DND-41 (cell line): Measurements from ENCODE around the gene GTF2F1.
A peak's percentile ranks its signal among the peaks of the same experiment; 100 is the strongest.

Experiments
- ATAC-seq: fragments of 200-7000 bp; cut with Tn5 transposase; 3 replicates; pipeline ENCODE4 v1.9.1; 2021; ENCODE audit warnings: low read depth; ENCODE audit not compliant: insufficient read depth
- DNase-seq: peaks from one replicate; pipeline ENCODE4 v3.0.0-alpha.2; 2020
- H2AFZ ChIP-seq: 2 replicates; pipeline ENCODE4 v1.6.0; 2012; ENCODE audit warnings: low read depth, low read length
- H3K27ac ChIP-seq: 2 replicates; pipeline ENCODE4 v1.5.1; 2012; ENCODE audit warnings: low read length, inconsistent platforms
- H3K27me3 ChIP-seq: fragments of 200-600 bp; sonication (generic); 2 replicates; pipeline ENCODE4 v1.6.0; 2012; ENCODE audit warnings: low read length, mild to moderate bottlenecking, inconsistent platforms; ENCODE audit not compliant: insufficient read depth, poor library complexity
- H3K36me3 ChIP-seq: 2 replicates; pipeline ENCODE4 v1.5.1; 2012; ENCODE audit warnings: low read length, inconsistent platforms; ENCODE audit not compliant: insufficient read depth
- H3K4me1 ChIP-seq: 2 replicates; pipeline ENCODE4 v1.5.1; 2012; ENCODE audit warnings: mild to moderate bottlenecking, low read length; ENCODE audit not compliant: insufficient read depth
- H3K4me2 ChIP-seq: 2 replicates; pipeline ENCODE4 v1.6.0; 2012; ENCODE audit warnings: mild to moderate bottlenecking, moderate library complexity, low read length, inconsistent platforms; ENCODE audit not compliant: insufficient read depth
- H3K4me3 ChIP-seq, 2 experiments: fragments of 200-600 bp in 1 of 2; shearing (Covaris generic) in 1 of 2; 2 replicates each; pipeline ENCODE4 v1.5.1; 2012 to 2016; ENCODE audit warnings: inconsistent platforms in 2 of 2, low read length in 2 of 2, mild to moderate bottlenecking in 2 of 2, low read depth in 1 of 2, moderate library complexity in 1 of 2
- H3K79me2 ChIP-seq: 2 replicates; pipeline ENCODE4 v1.6.0; 2012; ENCODE audit warnings: low read length, inconsistent platforms; ENCODE audit not compliant: insufficient read depth
- H3K9ac ChIP-seq: 2 replicates; pipeline ENCODE4 v1.6.0; 2012; ENCODE audit warnings: low read depth, mild to moderate bottlenecking, inconsistent platforms, low read length, moderate library complexity
- H3K9me3 ChIP-seq: 2 replicates; pipeline ENCODE4 v1.5.1; 2012; ENCODE audit warnings: low read length, moderate library complexity, mild to moderate bottlenecking, inconsistent platforms; ENCODE audit not compliant: insufficient read depth, severe bottlenecking
- H4K20me1 ChIP-seq: 2 replicates; pipeline ENCODE4 v1.6.0; 2012; ENCODE audit warnings: low read length; ENCODE audit not compliant: insufficient read depth
- EZH2 ChIP-seq: IDR thresholded peaks from 3 replicates; pipeline ENCODE4 v1.6.1; 2012; ENCODE audit warnings: borderline replicate concordance, low read depth, mild to moderate bottlenecking, moderate library complexity, low read length, inconsistent platforms; ENCODE audit not compliant: severe bottlenecking
- TF ChIP-seq, protein P1 (sequence below): IDR thresholded peaks from 2 replicates; pipeline ENCODE4 v1.5.1; 2012; ENCODE audit warnings: borderline replicate concordance, low read length, moderate library complexity, mild to moderate bottlenecking; ENCODE audit not compliant: poor library complexity, severe bottlenecking; ENCODE audit errors: extremely low read depth

The GTF2F1 gene

GRCh38 chr19:6393074-6393982, at the start of gene GTF2F1:
GTF2F1 (minus strand) TSS chr19:6393164; CDS start chr19:6392995, 169 bp downstream.
- Histone ChIP-seq H3K4me1 (peaks cover 28% of the 10 kb centered on the region), H3K79me2 (peaks cover 24% of the 10 kb centered on the region), H3K4me2 (peak within 1 kb of the TSS; percentile 79), H3K4me3 (peak within 1 kb of the TSS; percentile 51 to 69), H3K9ac (peak within 1 kb of the TSS; percentile 74), H3K27ac (peak within 1 kb of the TSS; percentile 83), H3K27me3 (no peaks in the 10 kb centered on the region), H2AFZ (peak within 1 kb of the TSS; percentile 95), H4K20me1 (no peaks in the 10 kb centered on the region), H3K9me3 (no peaks in the 10 kb centered on the region), H3K36me3 (peaks cover 28% of the 10 kb centered on the region)
- no peak for TF ChIP-seq EZH2
- TF ChIP-seq, protein P1, sequence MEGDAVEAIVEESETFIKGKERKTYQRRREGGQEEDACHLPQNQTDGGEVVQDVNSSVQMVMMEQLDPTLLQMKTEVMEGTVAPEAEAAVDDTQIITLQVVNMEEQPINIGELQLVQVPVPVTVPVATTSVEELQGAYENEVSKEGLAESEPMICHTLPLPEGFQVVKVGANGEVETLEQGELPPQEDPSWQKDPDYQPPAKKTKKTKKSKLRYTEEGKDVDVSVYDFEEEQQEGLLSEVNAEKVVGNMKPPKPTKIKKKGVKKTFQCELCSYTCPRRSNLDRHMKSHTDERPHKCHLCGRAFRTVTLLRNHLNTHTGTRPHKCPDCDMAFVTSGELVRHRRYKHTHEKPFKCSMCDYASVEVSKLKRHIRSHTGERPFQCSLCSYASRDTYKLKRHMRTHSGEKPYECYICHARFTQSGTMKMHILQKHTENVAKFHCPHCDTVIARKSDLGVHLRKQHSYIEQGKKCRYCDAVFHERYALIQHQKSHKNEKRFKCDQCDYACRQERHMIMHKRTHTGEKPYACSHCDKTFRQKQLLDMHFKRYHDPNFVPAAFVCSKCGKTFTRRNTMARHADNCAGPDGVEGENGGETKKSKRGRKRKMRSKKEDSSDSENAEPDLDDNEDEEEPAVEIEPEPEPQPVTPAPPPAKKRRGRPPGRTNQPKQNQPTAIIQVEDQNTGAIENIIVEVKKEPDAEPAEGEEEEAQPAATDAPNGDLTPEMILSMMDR, result peak; percentile 20
- ATAC-seq, result peak; percentile 82
- DNase-seq, result peak; percentile 96

DNA sequence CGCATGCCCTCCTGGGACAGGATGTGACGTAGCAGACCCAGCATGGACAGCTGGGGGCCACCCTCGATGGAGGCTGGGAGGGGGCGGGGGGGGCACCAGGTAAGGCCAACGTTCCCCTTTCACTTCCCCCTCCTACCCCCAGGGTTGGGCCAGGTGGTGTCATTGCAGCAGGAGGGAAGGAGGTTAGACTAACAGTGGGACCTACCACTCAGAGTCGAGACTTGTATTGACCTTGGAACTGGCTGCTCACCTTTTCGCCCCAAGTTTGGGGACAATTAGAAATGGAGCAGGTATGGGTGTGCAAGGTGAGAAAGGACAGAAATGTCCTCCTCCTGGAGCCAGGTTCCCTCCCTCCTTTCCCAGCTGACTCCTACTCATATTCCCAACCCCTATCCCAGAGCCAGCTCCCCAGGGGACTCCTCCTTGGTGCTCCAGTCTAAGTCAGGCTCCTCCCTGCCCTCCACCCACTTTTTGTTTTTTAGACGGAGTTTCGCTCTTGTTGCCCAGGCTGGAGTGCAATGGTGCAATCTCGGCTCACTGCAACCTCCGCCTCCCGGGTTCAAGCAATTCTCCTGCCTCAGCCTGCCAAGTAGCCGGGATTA, 49.2 kb upstream of the GTF2F1 start:
- Histone ChIP-seq H3K4me3 (no peak overlapping the region), H3K79me2 (no peaks in the 10 kb centered on the region), H3K9ac (no peak overlapping the region), H3K27ac (no peak overlapping the region), H3K27me3 (no peaks in the 10 kb centered on the region), H3K9me3 (no peaks in the 10 kb centered on the region), H2AFZ (no peak overlapping the region), H3K4me2 (no peak overlapping the region), H4K20me1 (peaks cover 2% of the 10 kb centered on the region; the same call in 1 of the 2 replicates), H3K36me3 (peaks cover 5% of the 10 kb centered on the region; the same call in 1 of the 2 replicates), H3K4me1 (no peaks in the 10 kb centered on the region)
- TF ChIP-seq EZH2, result no peak
- TF ChIP-seq, protein P1, result no peak
- ATAC-seq (no peak), DNase-seq (no peak)

DNA sequence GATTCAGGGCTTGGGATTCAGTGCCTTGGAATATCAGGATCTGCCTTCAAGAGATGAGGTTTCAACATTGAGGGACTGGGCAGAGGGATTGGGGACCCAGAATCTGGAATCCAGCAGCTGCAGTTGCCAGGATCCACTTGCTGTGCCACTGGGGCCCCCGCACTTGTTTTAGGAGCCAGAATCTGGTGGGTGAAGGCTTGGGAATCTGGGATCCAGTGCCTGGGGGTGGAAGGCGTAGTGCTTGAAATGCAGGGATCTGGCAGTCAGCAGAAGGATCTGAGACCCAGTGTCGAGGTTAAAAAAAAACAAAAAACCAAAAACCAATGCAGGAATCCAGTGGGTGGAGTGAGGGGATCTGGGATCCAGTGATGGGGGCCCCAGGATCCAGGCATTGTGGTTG, 47.9 kb upstream of the GTF2F1 start:
- Histone ChIP-seq H3K27me3 (no peaks in the 10 kb centered on the region), H4K20me1 (peaks cover 2% of the 10 kb centered on the region; the same call in 1 of the 2 replicates)

More for the DNA sequence above, 47.9 kb upstream of the GTF2F1 start:
- Histone ChIP-seq H3K4me1 (no peaks in the 10 kb centered on the region), H3K4me3 (no peak overlapping the region), H3K4me2 (no peak overlapping the region), H3K36me3 (no peaks in the 10 kb centered on the region), H3K9ac (no peak overlapping the region), H3K9me3 (no peaks in the 10 kb centered on the region), H3K27ac (no peak overlapping the region), H2AFZ (no peak overlapping the region), H3K79me2 (no peaks in the 10 kb centered on the region)
- no peak for TF ChIP-seq EZH2
- TF ChIP-seq, protein P1, result no peak
- no peak for ATAC-seq
- DNase-seq, result no peak
